K562 (cell line): ENCODE results near the gene CALY.

Experiments used
- BMI1 ChIP-seq: fragments of 150-350 bp; IDR thresholded peaks from 2 replicates; pipeline ENCODE4 v1.6.1; 2014; ENCODE audit warnings: low read length
- ERF ChIP-seq: fragments of 450-650 bp; formaldehyde crosslinking; IDR thresholded peaks from 2 replicates; pipeline ENCODE4 v1.4.0; 2020; ENCODE audit warnings: mild to moderate bottlenecking, mixed read lengths
- ETV5 ChIP-seq: sonication (generic); formaldehyde crosslinking; IDR thresholded peaks from 2 replicates; pipeline ENCODE4 v1.4.0; 2020; ENCODE audit warnings: low read depth, mild to moderate bottlenecking, missing genetic modification reagents
- EZH2 ChIP-seq: IDR thresholded peaks from 2 replicates; pipeline ENCODE4 v1.6.1; 2012; ENCODE audit warnings: low read depth, mild to moderate bottlenecking, inconsistent platforms, low read length, borderline replicate concordance
- MAFG ChIP-seq: fragments of 450-650 bp; conservative IDR thresholded peaks from 2 replicates; pipeline ENCODE4 v1.6.1; 2016; ENCODE audit warnings: missing genetic modification characterization, missing compliant biosample characterization
- MAFK ChIP-seq: IDR thresholded peaks from 2 replicates; pipeline ENCODE4 v1.6.1; 2011; ENCODE audit warnings: low read length, improper control_type of control experiment
- NR2C2 ChIP-seq, 2 experiments: fragments of 200-800 bp in 1 of 2; sonication (Bioruptor generic) in 1 of 2; sonication (generic) in 1 of 2; formaldehyde crosslinking in 1 of 2; IDR thresholded peaks; 2 replicates each; pipeline versions ENCODE4 v1.6.1 to v1.8.0; 2016 to 2022; ENCODE audit warnings: mild to moderate bottlenecking in 1 of 2, missing compliant biosample characterization in 1 of 2, missing genetic modification characterization in 1 of 2, missing genetic modification reagents in 1 of 2
- RAD21 ChIP-seq, 2 experiments: fragments of 250-450 bp in 1 of 2; fragments of 450-650 bp in 1 of 2; sonication (Bioruptor Pico) in 1 of 2; formaldehyde crosslinking in 1 of 2; IDR thresholded peaks in 1 of 2; conservative IDR thresholded peaks in 1 of 2; 2 replicates each; pipeline versions ENCODE4 v1.4.0 to v1.8.0; 2020 to 2022; ENCODE audit warnings: mild to moderate bottlenecking in 2 of 2, moderate library complexity in 1 of 2
- RCOR1 ChIP-seq, 2 experiments: IDR thresholded peaks; 2 replicates each; pipeline ENCODE4 v1.6.1; 2012; ENCODE audit warnings: low read depth in 2 of 2, low read length in 2 of 2, borderline replicate concordance in 1 of 2, improper control_type of control experiment in 1 of 2
- ZBTB7A ChIP-seq: IDR thresholded peaks from 2 replicates; pipeline ENCODE4 v1.6.1; 2011; ENCODE audit warnings: low read depth, mild to moderate bottlenecking, low read length, moderate library complexity, borderline replicate concordance; ENCODE audit not compliant: control insufficient read depth
- ZSCAN29 ChIP-seq: fragments of 450-650 bp; IDR thresholded peaks from 2 replicates; pipeline ENCODE4 v1.6.1; 2017
- TF ChIP-seq, protein P1 (sequence below), 2 experiments: fragments of 450-650 bp; formaldehyde crosslinking in 1 of 2; IDR thresholded peaks; 2 replicates each; pipeline versions ENCODE4 v1.4.0 to v1.6.1; 2014 to 2020; ENCODE audit warnings: mild to moderate bottlenecking in 2 of 2, borderline replicate concordance in 1 of 2, low read depth in 1 of 2
- TF ChIP-seq, protein P2 (sequence below), 2 experiments: fragments of 450-650 bp in 1 of 2; IDR thresholded peaks; 2 replicates each; pipeline ENCODE4 v1.6.1; 2011 to 2017; ENCODE audit warnings: low read depth in 2 of 2, antibody characterized with exemption in 1 of 2, borderline replicate concordance in 1 of 2, low read length in 1 of 2, mild to moderate bottlenecking in 1 of 2, mixed read lengths in 1 of 2; ENCODE audit not compliant: control insufficient read depth in 1 of 2
- TF ChIP-seq, protein P3 (sequence below), 3 experiments: IDR thresholded peaks in 2 of 3; conservative IDR thresholded peaks in 1 of 3; 2 replicates each; pipeline ENCODE4 v1.5.1; 2011 to 2012; ENCODE audit warnings: low read length in 3 of 3, mild to moderate bottlenecking in 3 of 3, control low read depth in 2 of 3, improper control_type of control experiment in 1 of 3, inconsistent platforms in 1 of 3, low read depth in 1 of 3, mixed read lengths in 1 of 3, moderate library complexity in 1 of 3; ENCODE audit not compliant: insufficient read depth in 2 of 3

DNA sequence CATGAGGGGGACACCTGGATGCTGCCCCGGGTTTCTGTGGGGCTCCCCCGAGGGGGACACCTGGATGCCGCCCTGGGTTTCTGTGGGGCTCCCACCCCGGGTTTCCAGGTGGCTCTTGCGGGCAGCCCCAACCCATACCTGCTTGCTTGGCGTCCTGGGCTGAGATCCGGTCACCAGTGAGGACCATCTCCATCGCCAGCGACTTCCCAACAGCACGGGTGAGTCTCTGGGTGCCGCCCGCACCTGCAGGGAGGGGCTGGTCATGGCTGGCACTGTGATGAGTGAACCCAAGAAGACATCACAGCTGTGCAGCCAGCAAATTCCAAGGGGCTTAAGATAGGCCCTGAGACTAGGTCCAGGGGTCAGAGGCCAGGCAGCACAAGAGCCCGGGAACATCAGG lies 30.1 kb upstream of the CALY start:
- TF ChIP-seq ETV5 (no peak), NR2C2 (CRISPR knock-in tag; IDR thresholded peaks at IDR 0.05) (no peak), NR2C2 (tag; IDR thresholded peaks at IDR 0.05) (no peak), EZH2 (no peak), ZSCAN29 (no peak), RAD21 (CRISPR knock-in tag; conservative IDR thresholded peaks at IDR 0.05 in 1 of 2, IDR thresholded peaks at IDR 0.05 in 1 of 2) (no peak), ERF (no peak), BMI1 (no peak), ZBTB7A (no peak), RCOR1 (IDR thresholded peaks at IDR 0.05; ENCODE audit: borderline replicate concordance in 1 of 2, low read depth in 2 of 2, low read length in 2 of 2) (no peak), MAFK (no peak), MAFG (tag) (no peak)
- TF ChIP-seq, protein P1, sequence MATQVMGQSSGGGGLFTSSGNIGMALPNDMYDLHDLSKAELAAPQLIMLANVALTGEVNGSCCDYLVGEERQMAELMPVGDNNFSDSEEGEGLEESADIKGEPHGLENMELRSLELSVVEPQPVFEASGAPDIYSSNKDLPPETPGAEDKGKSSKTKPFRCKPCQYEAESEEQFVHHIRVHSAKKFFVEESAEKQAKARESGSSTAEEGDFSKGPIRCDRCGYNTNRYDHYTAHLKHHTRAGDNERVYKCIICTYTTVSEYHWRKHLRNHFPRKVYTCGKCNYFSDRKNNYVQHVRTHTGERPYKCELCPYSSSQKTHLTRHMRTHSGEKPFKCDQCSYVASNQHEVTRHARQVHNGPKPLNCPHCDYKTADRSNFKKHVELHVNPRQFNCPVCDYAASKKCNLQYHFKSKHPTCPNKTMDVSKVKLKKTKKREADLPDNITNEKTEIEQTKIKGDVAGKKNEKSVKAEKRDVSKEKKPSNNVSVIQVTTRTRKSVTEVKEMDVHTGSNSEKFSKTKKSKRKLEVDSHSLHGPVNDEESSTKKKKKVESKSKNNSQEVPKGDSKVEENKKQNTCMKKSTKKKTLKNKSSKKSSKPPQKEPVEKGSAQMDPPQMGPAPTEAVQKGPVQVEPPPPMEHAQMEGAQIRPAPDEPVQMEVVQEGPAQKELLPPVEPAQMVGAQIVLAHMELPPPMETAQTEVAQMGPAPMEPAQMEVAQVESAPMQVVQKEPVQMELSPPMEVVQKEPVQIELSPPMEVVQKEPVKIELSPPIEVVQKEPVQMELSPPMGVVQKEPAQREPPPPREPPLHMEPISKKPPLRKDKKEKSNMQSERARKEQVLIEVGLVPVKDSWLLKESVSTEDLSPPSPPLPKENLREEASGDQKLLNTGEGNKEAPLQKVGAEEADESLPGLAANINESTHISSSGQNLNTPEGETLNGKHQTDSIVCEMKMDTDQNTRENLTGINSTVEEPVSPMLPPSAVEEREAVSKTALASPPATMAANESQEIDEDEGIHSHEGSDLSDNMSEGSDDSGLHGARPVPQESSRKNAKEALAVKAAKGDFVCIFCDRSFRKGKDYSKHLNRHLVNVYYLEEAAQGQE (IDR thresholded peaks at IDR 0.05; ENCODE audit: borderline replicate concordance), result no peak
- TF ChIP-seq, protein P1 (CRISPR knock-in tag; IDR thresholded peaks at IDR 0.05; ENCODE audit: low read depth), result no peak
- TF ChIP-seq, protein P2, sequence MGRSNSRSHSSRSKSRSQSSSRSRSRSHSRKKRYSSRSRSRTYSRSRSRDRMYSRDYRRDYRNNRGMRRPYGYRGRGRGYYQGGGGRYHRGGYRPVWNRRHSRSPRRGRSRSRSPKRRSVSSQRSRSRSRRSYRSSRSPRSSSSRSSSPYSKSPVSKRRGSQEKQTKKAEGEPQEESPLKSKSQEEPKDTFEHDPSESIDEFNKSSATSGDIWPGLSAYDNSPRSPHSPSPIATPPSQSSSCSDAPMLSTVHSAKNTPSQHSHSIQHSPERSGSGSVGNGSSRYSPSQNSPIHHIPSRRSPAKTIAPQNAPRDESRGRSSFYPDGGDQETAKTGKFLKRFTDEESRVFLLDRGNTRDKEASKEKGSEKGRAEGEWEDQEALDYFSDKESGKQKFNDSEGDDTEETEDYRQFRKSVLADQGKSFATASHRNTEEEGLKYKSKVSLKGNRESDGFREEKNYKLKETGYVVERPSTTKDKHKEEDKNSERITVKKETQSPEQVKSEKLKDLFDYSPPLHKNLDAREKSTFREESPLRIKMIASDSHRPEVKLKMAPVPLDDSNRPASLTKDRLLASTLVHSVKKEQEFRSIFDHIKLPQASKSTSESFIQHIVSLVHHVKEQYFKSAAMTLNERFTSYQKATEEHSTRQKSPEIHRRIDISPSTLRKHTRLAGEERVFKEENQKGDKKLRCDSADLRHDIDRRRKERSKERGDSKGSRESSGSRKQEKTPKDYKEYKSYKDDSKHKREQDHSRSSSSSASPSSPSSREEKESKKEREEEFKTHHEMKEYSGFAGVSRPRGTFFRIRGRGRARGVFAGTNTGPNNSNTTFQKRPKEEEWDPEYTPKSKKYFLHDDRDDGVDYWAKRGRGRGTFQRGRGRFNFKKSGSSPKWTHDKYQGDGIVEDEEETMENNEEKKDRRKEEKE (IDR thresholded peaks at IDR 0.05; ENCODE audit: borderline replicate concordance in 1 of 2, control insufficient read depth in 1 of 2, low read depth in 2 of 2, low read length in 1 of 2), result no peak
- TF ChIP-seq, protein P3, sequence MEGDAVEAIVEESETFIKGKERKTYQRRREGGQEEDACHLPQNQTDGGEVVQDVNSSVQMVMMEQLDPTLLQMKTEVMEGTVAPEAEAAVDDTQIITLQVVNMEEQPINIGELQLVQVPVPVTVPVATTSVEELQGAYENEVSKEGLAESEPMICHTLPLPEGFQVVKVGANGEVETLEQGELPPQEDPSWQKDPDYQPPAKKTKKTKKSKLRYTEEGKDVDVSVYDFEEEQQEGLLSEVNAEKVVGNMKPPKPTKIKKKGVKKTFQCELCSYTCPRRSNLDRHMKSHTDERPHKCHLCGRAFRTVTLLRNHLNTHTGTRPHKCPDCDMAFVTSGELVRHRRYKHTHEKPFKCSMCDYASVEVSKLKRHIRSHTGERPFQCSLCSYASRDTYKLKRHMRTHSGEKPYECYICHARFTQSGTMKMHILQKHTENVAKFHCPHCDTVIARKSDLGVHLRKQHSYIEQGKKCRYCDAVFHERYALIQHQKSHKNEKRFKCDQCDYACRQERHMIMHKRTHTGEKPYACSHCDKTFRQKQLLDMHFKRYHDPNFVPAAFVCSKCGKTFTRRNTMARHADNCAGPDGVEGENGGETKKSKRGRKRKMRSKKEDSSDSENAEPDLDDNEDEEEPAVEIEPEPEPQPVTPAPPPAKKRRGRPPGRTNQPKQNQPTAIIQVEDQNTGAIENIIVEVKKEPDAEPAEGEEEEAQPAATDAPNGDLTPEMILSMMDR (IDR thresholded peaks at IDR 0.05 in 2 of 3, conservative IDR thresholded peaks at IDR 0.05 in 1 of 3; ENCODE audit: insufficient read depth in 2 of 3, low read depth in 1 of 3, low read length in 3 of 3), result no peak
